Esophagus muscularis mucosa (tissue), 4 donors: Measurements from ENCODE around the gene SLAMF9. TPM values are rescaled to one million over a fixed set of nuclear protein-coding genes. Genes with fewer than 3 reads are reported as not detected.

ENCODE experiments used
- DNase-seq: peaks from one replicate; pipeline ENCODE4 v3.0.0-alpha.2; 2017; ENCODE audit errors: extremely low spot score
- H3K27ac ChIP-seq, 4 donors: fragments of 200-600 bp; sonication (generic); replicated peaks in 1 of 4; 1 replicate in 3 of 4; 2 replicates in 1 of 4; pipeline ENCODE4 v1.5.1; 2016 to 2019; ENCODE audit warnings: mild to moderate bottlenecking in 1 of 4
- H3K27me3 ChIP-seq, 4 donors: fragments of 200-600 bp; sonication (generic); one replicate each; pipeline versions ENCODE4 v1.5.1 to v1.6.0; 2016 to 2019
- H3K36me3 ChIP-seq, 4 donors: fragments of 200-600 bp; sonication (generic); one replicate each; pipeline ENCODE4 v1.5.1; 2016 to 2019
- H3K4me1 ChIP-seq, 4 donors: fragments of 200-600 bp; sonication (generic); one replicate each; pipeline ENCODE4 v1.5.1; 2016 to 2019
- H3K4me3 ChIP-seq, 4 donors: fragments of 200-600 bp; sonication (generic); 1 replicate in 2 of 4; 2 replicates in 2 of 4; pipeline ENCODE4 v1.5.1; 2016 to 2019; ENCODE audit warnings: mild to moderate bottlenecking in 4 of 4, moderate library complexity in 1 of 4
- H3K9me3 ChIP-seq, 4 donors: fragments of 200-600 bp; sonication (generic); 1 replicate in 3 of 4; 2 replicates in 1 of 4; pipeline ENCODE4 v1.5.1; 2016 to 2019
- EP300 ChIP-seq: sonication (generic); formaldehyde crosslinking; IDR thresholded peaks from one replicate; pipeline ENCODE4 v1.6.1; 2017; ENCODE audit warnings: antibody characterized with exemption
- POLR2A ChIP-seq: fragments of 450-650 bp; IDR thresholded peaks from one replicate; pipeline ENCODE4 v1.6.1; 2017; ENCODE audit warnings: antibody characterized with exemption, moderate library complexity, mild to moderate bottlenecking, low read depth
- POLR2AphosphoS5 ChIP-seq, 2 donors: sonication (generic); formaldehyde crosslinking; IDR thresholded peaks; one replicate each; pipeline ENCODE4 v1.6.1; 2017; ENCODE audit warnings: antibody characterized with exemption in 2 of 2
- WGBS: methylation state at CpG from one replicate; pipeline ENCODE4 v1.1.5; 2018; 5-methylcytosine and 5-hydroxymethylcytosine counted together
- intact Hi-C: fragments of 100-400 bp; cut with DNase I; formaldehyde crosslinking; loops from one replicate; pipeline ENCODE4 v1.15.1; 2023
- total RNA-seq, 4 donors: library from RNA; depleted of rRNA; stranded (reverse); fragments of >200 nt; gene quantifications; one replicate each; pipeline versions ENCODE4 v1.1.0 to v1.2.1, GENCODE V29; 2016
- TF ChIP-seq, protein P1 (sequence below), 3 experiments: fragments of 200-600 bp in 2 of 3; fragments of 450-650 bp in 1 of 3; sonication (generic) in 2 of 3; IDR thresholded peaks; one replicate each; pipeline ENCODE4 v1.5.1; 2017 to 2019; ENCODE audit warnings: antibody characterized with exemption in 3 of 3, mild to moderate bottlenecking in 2 of 3, moderate library complexity in 1 of 3

Gene SLAMF9
- total RNA-seq, 4 donors from 2014 or later = not detected

DNA sequence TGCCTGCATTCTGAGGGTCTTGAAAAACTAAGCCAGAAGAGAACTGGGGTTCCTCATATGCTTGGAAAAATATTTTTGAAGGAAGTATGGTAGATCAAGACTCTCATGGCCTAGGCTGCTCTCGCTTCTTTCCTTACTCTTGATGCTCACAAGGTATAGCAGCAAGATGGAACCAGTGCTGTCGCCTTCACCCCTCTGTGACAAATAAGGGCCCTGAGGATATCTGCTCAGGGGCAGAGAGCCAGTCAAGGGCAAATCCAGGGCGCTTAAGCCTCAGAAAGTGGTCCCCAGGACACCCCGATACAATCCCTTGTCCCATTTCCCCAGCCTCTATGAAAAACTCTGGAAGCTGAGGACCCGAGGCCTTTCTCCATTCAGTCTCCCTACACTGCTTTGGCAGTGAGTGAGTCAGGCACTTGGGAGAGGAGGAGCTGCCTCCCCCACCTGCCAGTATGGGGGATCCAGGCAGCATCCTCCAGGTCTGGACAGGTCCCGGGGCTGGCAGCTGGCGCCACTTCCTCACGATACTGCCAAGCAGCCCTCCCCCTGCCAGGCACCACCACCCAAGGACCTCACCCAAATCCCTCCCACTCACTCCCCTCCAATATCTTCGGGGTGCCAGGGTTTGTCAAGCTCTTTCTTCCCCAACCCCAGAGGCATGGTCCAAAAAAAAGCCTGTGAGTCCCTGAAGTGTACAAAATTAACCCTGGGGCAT lies 10.0 kb downstream of the SLAMF9 start:
- Histone ChIP-seq H3K27me3 (peaks cover 0 to 40% (median 0%) of the 10 kb centered on the region in 4 donors), H3K4me1 (peaks cover 15 to 18% (median 15%) of the 10 kb centered on the region in 4 donors), H3K4me3 (no peak overlapping the region), H3K36me3 (no peaks in the 10 kb centered on the region), H3K9me3 (no peaks in the 10 kb centered on the region), H3K27ac (no peak overlapping the region)
- intact Hi-C loops = no loop called here
- WGBS = 80% methylated on average over 9 of the region's 9 CpGs
- no peak for TF ChIP-seq POLR2AphosphoS5 (IDR thresholded peaks at IDR 0.05)
- TF ChIP-seq EP300 = no peak
- TF ChIP-seq, protein P1, sequence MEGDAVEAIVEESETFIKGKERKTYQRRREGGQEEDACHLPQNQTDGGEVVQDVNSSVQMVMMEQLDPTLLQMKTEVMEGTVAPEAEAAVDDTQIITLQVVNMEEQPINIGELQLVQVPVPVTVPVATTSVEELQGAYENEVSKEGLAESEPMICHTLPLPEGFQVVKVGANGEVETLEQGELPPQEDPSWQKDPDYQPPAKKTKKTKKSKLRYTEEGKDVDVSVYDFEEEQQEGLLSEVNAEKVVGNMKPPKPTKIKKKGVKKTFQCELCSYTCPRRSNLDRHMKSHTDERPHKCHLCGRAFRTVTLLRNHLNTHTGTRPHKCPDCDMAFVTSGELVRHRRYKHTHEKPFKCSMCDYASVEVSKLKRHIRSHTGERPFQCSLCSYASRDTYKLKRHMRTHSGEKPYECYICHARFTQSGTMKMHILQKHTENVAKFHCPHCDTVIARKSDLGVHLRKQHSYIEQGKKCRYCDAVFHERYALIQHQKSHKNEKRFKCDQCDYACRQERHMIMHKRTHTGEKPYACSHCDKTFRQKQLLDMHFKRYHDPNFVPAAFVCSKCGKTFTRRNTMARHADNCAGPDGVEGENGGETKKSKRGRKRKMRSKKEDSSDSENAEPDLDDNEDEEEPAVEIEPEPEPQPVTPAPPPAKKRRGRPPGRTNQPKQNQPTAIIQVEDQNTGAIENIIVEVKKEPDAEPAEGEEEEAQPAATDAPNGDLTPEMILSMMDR (IDR thresholded peaks at IDR 0.05) = no peak
- TF ChIP-seq POLR2A = no peak
- DNase-seq = no peak

- TF ChIP-seq EP300 (no peak), POLR2AphosphoS5 (IDR thresholded peaks at IDR 0.05) (no peak), POLR2A (no peak)
- TF ChIP-seq, protein P1 (IDR thresholded peaks at IDR 0.05) = no peak
- H3K4me3 ChIP-seq = no peak overlapping the region
- 75% methylated on average over 4 of the region's 5 CpGs for WGBS
- intact Hi-C loops = no loop called here
- no peaks in the 10 kb centered on the region for H3K36me3 ChIP-seq
- peaks cover 15 to 16% (median 15%) of the 10 kb centered on the region in 4 donors for H3K4me1 ChIP-seq
- H3K27me3 ChIP-seq = peaks cover 0 to 40% (median 0%) of the 10 kb centered on the region in 4 donors
- DNase-seq = no peak
- H3K9me3 ChIP-seq = no peaks in the 10 kb centered on the region
- H3K27ac ChIP-seq = no peak overlapping the region
Observed at GRCh38 chr1:159943278-159943640, 10.8 kb downstream of the SLAMF9 start.

DNA sequence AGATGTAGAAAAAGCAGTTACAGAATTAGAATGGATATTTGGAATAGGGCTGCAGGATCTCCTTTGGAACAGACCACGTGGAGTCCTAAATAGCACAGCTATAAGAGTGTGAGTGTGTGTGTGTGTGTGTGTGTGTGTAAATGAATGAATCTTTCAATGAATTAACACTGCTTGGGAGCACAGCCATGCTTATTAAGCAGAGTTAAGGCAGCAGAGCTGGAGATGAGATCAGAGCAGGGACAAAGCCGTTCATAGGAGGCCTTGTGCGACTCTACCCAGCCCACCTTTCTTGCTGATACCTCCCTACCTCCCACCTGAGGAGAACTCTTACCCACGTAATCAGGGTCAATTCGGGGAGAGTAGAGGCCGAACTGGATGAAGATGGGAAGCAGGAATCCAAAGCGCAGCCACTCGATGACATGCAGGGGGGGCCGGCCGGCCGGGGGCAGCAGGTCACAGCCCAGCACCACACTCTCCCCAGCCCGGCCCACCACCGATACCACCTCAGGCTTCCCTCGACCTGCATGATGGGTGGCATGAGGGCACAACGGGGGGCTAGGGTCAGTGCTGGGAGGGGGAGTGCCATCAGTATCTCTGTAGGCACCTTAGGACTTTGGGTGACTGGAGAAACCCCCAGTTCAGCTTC lies 11.3 kb downstream of the SLAMF9 start:
- no peak overlapping the region for H3K4me3 ChIP-seq
- 85% methylated on average over 15 of the region's 15 CpGs for WGBS
- peaks cover 0 to 40% (median 0%) of the 10 kb centered on the region in 4 donors for H3K27me3 ChIP-seq
- no peak for TF ChIP-seq EP300
- no peak for TF ChIP-seq POLR2A
- TF ChIP-seq, protein P1 (IDR thresholded peaks at IDR 0.05) = no peak
- no peak for TF ChIP-seq POLR2AphosphoS5 (IDR thresholded peaks at IDR 0.05)
- no peaks in the 10 kb centered on the region for H3K9me3 ChIP-seq
- no peaks in the 10 kb centered on the region for H3K36me3 ChIP-seq
- no peak for DNase-seq
- H3K4me1 ChIP-seq = peaks cover 15 to 16% (median 15%) of the 10 kb centered on the region in 4 donors
- intact Hi-C loops = no loop called here
- H3K27ac ChIP-seq = no peak overlapping the region

- Histone ChIP-seq H3K36me3 (no peaks in the 10 kb centered on the region), H3K27ac (no peak overlapping the region), H3K9me3 (no peaks in the 10 kb centered on the region), H3K4me3 (no peak overlapping the region), H3K27me3 (peaks cover 0 to 47% (median 0%) of the 10 kb centered on the region in 4 donors), H3K4me1 (peaks cover 15 to 16% (median 15%) of the 10 kb centered on the region in 4 donors)
- intact Hi-C loops = no loop called here
- 77% methylated on average over 15 of the region's 15 CpGs for WGBS
- DNase-seq = no peak
- no peak for TF ChIP-seq EP300
- TF ChIP-seq POLR2A = no peak
- TF ChIP-seq, protein P1 (IDR thresholded peaks at IDR 0.05) = no peak
- TF ChIP-seq POLR2AphosphoS5 (IDR thresholded peaks at IDR 0.05) = no peak
Observed at GRCh38 chr1:159941591-159942560, 12.2 kb downstream of the SLAMF9 start.
